ENCODE results near the gene PRR5L.
"Not testable (repeated sequence)": the region's sequence is repeated elsewhere in the genome, so short reads cannot be mapped to it uniquely, and the experiment has no call there.

PRR5L gene

DNA sequence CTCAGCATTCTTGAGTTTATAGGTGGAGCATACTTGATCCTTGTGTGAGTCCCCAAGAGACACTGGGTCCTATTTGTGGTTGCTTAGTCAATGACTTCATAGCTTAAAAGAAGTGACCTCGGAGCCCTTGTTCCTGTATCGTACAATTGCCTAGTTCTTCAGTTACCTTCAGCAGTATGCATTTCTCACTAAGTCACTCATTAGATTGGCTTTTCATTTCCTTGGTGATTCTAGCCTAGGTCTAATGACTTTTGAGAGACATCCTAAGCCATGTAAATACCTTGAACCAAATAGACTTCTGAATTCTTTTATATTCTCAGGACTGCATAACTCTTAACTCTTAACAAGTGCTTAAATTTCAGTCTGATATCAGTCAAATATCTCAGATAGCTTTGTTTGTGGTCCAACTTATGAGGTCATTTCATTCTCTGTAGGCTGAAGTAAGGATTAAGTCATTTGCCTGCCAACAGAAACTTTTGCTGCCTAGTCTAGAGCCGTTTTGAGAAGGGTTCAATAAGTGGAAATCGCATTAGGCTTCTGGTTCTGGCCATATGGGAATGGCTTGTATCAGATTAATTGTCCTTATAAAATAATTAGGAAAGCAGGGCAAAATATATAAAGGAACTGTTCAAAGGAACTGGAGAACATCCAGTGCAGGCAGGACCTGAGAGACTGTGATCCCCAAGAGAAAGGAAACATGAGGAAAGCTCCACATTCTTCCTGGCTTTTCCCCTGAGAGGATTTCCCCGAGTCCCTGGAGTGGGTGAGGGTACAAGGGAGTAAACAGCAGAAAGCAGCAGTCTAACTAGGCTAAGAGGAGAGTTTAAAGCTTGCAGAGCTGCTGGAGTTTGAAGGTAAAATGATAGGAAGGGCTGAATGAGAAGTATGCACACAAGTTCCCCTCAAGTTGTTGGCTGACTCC lies 174.1 kb downstream of the PRR5L start:
- H3K4me3 ChIP-seq (replicated peaks in 1 of 2; ENCODE audit: low read depth in 2 of 2, low read length in 2 of 2) = no peak overlapping the region
- TF ChIP-seq, protein P1, sequence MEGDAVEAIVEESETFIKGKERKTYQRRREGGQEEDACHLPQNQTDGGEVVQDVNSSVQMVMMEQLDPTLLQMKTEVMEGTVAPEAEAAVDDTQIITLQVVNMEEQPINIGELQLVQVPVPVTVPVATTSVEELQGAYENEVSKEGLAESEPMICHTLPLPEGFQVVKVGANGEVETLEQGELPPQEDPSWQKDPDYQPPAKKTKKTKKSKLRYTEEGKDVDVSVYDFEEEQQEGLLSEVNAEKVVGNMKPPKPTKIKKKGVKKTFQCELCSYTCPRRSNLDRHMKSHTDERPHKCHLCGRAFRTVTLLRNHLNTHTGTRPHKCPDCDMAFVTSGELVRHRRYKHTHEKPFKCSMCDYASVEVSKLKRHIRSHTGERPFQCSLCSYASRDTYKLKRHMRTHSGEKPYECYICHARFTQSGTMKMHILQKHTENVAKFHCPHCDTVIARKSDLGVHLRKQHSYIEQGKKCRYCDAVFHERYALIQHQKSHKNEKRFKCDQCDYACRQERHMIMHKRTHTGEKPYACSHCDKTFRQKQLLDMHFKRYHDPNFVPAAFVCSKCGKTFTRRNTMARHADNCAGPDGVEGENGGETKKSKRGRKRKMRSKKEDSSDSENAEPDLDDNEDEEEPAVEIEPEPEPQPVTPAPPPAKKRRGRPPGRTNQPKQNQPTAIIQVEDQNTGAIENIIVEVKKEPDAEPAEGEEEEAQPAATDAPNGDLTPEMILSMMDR (IDR thresholded peaks at IDR 0.05; ENCODE audit: low read depth, low read length) = no peak
- DNase-seq (ENCODE audit: low read depth in 2 of 2) = peak; percentile 44 to 80

DNA sequence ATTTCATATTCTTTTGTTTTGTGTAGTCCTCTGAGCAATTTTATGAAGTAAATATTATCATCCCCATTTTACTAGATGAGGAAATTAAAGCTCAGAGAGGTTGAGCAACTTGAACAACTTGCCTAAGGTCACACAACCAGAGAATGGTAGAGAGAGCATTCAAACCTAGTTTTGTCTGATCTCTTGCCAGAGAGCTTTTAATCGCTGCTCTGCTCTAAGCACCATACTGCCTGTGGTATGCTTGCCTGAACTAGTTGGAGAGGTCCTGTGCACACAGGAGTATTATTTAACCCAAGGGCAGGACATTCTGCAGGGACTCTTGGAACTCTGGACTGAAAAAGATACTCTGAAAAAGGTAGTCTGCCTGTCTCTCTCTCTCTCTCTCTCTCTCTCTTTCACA lies 175.5 kb downstream of the PRR5L start:
- TF ChIP-seq, protein P1 (IDR thresholded peaks at IDR 0.05; ENCODE audit: low read depth, low read length) = no peak
- DNase-seq (ENCODE audit: low read depth in 2 of 2) = no peak

DNA sequence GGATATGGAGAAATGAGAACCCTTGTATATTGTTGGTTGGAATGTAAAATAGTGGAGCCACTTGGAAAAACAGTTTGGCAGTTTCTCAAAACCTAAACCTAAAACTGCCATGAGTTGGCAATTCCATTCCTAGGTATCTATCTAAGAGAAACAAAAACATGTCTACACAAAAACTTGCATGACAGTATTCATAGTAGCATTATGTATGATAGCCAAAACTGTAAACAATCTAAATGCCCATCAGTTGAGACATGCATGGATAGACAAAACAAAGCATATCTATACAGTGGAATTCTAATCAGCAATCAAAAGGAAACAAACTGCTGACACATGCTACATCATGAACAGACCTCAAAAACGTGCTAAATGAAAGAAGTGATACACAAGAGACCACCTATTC lies 179.1 kb downstream of the PRR5L start:
- TF ChIP-seq, protein P1 (IDR thresholded peaks at IDR 0.05; ENCODE audit: low read depth, low read length) = no peak
- H3K4me3 ChIP-seq (replicated peaks in 1 of 2; ENCODE audit: low read depth in 2 of 2, low read length in 2 of 2) = no peak overlapping the region
- DNase-seq (ENCODE audit: low read depth in 2 of 2) = peak; percentile 15 to 38

More for the DNA sequence above, 175.5 kb downstream of the PRR5L start:
- H3K4me3 ChIP-seq (replicated peaks in 1 of 2; ENCODE audit: low read depth in 2 of 2, low read length in 2 of 2) = no peak overlapping the region

DNA sequence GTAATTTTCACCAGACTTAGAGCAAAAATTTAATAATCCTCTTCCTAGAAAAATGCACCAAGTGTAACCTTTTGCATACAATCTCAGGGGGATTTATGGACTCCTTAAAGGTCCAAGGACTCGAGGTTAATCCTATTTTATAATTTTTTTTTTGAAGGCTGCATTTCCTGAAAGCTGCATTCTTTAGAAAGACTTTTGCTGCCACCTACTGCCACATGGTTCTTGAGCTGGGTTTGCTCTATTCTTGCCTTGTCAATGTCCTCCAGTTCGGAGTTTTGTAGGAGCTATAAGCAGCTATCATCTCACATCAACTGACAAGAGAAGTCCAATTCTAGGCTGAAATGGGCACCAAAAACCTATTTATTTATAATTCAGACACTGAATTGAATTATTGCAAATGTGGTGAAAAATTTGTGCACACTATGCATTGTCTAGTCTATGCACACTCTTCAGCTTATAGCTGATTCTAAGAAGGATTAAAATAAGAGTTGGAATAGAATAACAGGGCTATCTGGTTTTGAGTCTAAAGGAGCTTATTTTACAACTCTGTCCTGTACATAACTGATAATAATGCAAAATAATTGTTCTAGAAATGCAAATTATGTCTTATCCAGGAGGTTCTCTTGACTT lies 182.7 kb downstream of the PRR5L start:
- TF ChIP-seq, protein P1 (IDR thresholded peaks at IDR 0.05; ENCODE audit: low read depth, low read length) = peak; percentile 59
- peak; percentile 76 for DNase-seq (ENCODE audit: low read depth in 2 of 2)
- H3K4me3 ChIP-seq (replicated peaks in 1 of 2; ENCODE audit: low read depth in 2 of 2, low read length in 2 of 2) = no peak overlapping the region

DNA sequence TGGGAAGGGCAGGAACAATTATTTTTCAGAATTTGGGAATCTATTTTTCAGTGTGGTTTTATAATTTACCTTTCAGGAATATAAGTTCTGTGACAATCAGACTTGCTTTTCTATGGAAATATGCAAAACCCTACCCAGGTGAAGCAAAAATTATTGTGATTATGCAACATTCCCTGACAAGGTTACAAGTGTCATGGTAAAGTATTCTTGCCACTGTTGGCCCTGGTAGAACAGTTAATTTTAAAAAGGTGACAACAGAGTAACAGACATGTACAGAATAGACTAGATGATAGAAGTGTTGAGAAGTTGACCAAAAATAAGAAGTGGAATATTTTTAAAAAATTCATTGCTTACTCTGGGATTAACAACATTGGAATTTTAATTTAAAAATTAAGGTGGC lies 184.7 kb downstream of the PRR5L start:
- TF ChIP-seq, protein P1 (IDR thresholded peaks at IDR 0.05; ENCODE audit: low read depth, low read length) = no peak
- no peak for DNase-seq (ENCODE audit: low read depth in 2 of 2)
- H3K4me3 ChIP-seq (replicated peaks in 1 of 2; ENCODE audit: low read depth in 2 of 2, low read length in 2 of 2) = no peak overlapping the region

DNA sequence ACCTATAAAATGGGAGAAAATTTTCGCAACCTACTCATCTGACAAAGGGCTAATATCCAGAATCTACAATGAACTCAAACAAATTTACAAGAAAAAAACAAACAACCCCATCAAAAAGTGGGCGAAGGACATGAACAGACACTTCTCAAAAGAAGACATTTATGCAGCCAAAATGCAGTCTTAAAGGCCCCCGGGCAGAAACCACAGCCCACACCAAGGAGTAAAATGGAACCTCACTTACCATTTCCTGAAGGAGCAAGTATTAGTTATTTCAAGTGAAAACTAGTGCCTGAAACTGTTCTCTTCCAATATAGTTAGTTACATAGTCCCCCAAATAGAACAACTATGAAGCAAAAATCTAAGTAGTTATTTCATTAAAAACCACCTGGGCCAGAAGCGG lies 187.0 kb downstream of the PRR5L start:
- DNase-seq (ENCODE audit: low read depth in 2 of 2); H3K4me3 ChIP-seq (replicated peaks in 1 of 2; ENCODE audit: low read depth in 2 of 2, low read length in 2 of 2): not testable (repeated sequence)

DNA sequence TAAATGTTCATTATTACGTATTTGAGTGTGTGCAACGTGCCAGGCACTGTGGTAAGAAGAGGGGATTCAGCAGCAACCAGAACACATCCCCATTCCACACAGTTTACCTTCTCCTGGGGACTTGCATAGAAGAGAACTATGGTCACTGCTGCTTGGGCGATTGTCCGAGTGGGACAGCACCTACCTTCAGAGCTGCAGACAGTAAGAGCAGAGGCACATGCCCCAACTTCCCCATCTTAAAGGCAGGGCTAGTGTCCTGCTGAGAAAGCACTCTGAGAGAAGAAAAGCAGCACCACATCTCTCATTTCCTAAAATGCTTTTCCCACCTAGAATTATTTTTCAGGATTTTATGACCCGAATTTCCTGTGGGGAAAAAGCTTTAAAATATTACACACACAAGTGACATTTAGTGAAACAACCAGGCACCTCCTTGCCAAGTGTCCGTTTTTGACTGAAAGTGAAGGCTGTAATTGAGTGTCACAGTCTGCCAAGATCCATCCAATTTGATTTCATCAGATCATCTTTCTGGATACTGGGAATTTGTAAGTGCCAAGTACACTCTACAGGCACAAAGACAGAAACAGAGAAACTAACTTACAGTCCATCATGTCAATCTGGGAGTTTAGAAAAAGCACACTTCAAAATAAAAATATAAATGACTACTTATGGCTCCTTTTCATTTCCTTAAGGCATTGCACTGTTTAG lies 189.4 kb downstream of the PRR5L start:
- TF ChIP-seq, protein P1 (IDR thresholded peaks at IDR 0.05; ENCODE audit: low read depth, low read length) = no peak
- no peak for DNase-seq (ENCODE audit: low read depth in 2 of 2)
- H3K4me3 ChIP-seq (replicated peaks in 1 of 2; ENCODE audit: low read depth in 2 of 2, low read length in 2 of 2) = no peak overlapping the region

All from cardiac fibroblast (primary cell).